ENCODE measurements around the gene USP48.
"Not testable (repeated sequence)": the region's sequence is repeated elsewhere in the genome, so short reads cannot be mapped to it uniquely, and the experiment has no call there.

Gene USP48

DNA sequence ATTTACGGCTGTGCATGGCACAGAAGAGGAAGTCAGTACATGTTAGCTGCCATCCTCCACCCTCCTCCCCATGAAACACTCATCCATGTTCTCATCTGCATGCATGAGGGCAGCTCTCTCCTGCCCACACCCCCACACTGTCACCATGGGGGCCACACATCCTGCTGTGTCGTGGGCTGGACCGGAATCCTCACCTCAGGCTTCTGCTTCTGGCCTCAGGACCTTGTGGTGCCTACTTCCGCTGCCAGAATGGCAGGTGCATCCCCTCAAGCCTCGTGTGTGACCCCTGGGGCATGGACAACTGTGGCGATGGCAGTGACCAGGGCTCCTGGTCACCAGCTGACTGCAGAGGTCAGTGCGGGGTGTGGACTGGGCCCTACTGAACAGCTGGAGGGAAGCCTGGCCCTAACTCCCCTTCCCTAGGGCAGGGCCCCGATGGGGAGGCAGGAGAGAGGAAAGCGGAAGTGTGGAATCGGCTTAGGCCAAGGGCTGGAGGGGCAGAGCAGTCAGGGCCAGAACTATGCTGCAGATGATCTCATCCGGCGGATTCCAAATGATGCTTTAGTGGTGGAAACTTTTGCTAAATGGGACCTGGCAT, 32.9 kb upstream of the USP48 start:
- no peak for DNase-seq (ENCODE audit: low spot score)

DNA sequence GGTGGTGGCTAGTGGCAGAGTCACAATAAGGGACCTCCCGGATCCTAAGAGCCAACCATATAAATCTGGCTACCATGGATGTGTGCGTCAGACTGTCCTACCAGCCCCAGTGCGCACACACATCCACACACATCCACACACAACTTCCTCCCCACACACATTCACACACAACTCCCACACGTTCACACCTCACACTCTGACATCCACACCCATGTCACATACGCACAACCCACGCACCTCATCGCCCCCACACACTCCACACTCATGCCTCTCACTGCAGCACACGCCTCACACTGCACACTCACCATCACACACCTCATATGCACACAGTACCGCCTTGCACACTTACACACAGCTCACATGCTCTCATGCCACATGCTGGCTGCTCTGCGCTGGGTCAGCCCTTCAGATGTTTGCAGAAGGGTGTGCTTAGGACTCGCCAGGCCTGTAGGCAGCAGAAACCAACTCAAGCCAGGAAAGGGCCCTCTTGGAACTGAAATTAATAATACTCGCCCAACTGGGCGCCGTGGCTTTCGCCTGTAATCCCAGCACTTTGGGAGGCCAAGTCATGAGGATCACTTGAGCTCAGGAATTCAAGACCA, 32.1 kb upstream of the USP48 start:
- no peak for DNase-seq (ENCODE audit: low spot score)

DNA sequence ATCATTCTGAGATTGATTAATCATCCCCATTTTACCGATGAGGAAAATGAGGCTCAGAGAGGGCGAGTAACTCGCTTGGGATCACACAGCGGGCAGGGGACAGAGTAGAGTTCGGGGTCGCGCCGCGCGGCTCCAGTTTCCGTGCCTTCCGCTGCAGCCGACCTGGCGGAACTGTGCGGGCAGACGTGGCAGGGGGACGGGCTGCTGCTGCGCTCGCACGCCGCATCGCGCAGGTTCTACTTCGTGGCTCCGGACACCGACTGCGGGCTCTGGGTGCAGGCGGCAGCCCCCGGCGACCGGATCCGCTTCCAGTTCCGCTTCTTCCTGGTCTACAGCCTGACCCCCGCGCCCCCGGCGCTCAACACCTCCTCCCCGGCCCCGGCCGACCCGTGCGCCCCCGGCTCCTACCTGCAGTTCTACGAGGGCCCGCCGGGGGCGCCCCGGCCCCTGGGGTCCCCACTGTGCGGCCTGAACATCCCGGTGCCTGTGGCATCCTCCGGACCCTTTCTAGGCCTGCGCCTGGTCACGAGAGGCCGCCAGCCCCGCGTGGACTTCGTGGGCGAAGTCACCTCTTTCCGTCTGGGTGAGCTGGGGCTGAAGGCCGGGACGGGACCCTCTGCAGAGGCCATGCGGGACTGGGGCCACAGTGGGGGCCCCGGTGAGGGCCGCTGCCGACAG, 31.4 kb upstream of the USP48 start:
- no peak for DNase-seq (ENCODE audit: low spot score)

DNA sequence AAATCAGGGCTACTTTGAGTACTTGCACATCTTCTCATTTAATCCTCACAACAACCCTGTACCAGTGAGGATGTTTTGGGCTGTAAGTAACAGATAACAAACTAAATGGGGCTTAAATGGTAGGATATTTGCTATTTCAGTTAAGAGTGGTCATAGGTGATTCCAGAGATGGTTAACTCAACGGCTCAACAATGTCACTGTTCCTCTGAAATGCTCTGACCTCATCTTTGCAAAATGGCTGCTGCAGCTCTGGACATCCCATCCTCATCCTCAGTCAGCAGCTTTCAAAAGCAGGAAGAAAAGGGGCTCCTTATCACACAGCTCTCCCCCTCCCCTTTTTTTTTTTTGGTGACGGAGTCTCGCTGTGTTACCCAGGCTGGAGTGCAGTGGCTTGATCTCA, 30.6 kb upstream of the USP48 start:
- DNase-seq (ENCODE audit: low spot score), result no peak

DNA sequence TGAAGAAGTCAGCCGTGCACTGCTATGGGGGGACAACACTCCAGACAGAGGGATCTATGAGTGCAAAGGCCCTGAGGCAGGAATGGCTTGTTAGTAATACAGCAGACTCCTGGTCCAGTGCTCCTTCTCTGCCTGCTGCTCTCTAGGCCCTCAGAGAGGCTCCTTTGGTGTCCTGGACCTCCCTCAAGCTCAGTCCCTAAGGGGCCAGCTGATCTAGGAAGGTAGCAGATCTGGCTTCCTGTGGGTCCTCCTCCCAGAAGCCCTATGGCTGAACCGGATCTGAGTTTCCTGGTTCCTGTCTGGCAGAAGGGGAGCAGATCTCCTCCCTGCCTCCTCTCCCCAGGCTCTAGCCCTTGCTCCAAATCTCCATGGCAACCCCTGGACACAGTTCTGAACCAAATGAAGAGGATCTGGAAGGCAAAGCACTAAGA, 28.9 kb upstream of the USP48 start, which contains the start of gene LDLRAD2:
Gene LDLRAD2 (plus strand): TSS at position 391 of the 431 bp plus-strand sequence. CDS start 187 bp downstream, outside the sequence.
- DNase-seq (ENCODE audit: low spot score), result no peak

DNA sequence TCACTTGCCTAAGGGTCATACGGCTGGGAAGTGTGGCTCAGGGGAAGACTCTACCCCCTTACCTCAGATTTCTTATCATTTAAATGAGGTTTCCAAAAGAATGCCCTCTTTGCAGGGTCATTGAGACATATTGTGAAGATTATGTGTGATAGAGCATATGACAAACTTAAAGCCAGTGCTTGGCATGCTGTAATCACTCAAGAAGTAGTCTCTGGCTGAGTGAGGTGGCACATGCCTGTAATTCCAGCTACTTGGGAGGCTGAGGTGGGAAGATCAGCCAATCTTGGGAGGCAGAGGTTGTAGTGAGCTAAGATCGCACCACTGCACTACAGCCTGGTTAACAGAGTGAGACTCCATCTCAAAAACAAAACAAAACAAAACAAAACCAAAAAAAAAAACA, 21.6 kb upstream of the USP48 start:
- no peak for DNase-seq (ENCODE audit: low spot score)

DNA sequence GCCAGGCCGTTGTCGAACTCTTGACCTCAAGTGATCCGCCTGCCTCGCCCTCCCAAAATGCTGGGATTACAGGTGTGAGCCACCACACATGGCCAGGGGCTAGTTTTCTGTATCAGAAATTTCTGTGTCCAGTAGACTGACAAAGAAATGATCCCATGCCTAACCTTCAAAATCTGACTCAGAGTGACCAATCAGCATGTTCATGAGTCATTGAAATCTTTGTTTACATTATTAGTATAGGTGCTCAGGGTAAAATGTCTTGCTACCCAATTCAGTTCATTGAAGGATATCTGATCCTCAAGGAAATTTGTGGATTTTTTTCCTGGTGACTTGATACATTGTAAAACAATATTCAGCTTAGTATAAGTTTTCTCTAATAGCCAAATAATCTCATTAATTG, 18.2 kb upstream of the USP48 start:
- no peak for DNase-seq (ENCODE audit: low spot score)

DNA sequence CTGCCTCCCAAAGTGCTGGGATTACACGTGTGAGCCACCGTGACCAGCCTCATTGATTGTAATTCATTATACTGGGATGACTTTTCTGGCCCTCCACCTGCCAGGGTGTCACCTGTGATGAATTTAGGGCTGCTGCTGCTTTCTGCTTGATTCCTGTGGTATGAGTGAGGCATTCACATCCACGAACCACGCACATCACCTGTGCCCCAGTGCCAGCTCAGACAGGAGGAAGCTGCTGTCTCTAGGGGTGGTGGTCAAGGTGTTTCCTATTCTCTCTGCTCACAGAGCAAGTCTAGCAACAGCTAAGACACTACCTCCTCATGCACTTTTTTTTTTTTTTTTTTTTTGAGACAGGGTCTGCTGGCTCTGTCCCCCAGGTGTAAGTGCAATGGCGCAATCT, 16.8 kb upstream of the USP48 start:
- no peak for DNase-seq (ENCODE audit: low spot score)

DNA sequence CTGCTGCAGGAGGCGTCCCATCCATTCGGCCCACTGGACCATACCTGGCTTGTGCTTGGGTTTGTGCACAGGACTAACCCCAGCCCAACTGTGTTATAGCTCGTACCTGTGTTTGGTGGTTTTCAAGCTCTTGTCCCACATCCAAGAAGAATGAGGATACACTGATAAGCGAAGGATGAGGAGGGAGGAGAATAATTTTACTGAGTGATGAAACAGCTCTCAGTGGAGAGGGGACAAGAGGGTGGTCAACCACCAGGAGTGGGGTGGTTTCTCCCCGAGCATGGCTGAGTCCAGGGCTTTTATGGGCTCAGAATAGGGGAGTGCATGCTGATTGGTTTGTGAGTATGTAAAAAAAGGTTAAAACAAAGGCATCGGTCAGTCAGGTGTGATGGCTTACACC, 12.1 kb upstream of the USP48 start:
- DNase-seq (ENCODE audit: low spot score), result no peak

DNA sequence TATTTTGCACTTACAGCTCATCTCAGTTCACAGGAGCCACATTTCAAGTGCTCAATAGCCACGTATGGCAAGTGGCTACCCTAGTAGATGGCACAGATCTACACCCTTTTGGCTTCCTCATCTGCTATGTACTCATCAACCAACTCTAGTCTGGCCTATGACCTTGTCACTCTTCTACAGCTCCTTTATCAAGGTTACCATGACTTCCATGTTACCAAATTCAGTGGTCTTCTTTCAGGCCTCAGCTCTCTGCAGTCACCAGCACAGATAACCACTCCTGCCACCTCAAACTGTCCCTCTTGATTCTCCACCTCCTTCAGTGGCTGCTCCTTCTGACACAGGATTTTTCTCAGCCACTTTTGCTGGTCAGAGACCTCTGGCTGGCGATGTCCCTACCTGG, 11.7 kb upstream of the USP48 start:
- DNase-seq (ENCODE audit: low spot score), result no peak

DNA sequence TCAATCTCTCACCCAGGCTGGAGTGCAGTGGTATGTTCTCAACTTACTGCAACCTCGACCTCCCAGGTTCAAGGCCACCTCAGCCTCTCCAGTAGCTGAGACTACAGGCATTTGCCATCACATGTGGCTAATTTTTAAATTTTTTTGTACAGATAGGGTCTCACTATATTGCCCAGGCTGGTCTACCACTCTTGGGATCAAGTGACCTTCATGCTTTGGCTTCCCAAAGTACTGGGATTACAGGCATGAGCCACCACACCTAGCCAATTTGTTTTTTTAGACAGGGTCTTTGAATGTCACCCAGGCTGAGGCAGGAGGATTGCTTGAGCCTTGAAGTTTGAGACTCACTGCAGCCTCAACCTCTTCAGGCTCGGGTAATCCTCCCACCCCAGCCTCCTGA, 10.2 kb upstream of the USP48 start:
- DNase-seq (ENCODE audit: low spot score), result no peak

DNA sequence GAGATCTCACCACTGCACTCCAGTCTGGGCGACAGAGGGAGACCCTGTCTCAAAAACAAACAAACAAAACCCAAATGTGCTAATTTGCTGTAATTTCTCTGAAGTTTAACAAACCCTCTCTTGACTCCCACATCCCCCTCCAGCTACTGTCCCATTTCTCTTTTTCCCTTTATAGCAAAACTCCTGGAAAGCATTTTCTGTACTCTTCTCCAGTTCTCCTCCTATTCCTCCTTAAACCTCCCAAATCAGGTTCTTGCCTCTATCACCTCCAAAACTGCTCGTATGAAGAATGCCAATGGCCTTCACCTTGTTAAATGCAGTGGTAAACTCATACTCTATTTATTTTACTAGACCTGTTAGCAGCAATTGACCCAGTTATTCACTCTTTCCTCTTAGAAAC, 3.7 kb upstream of the USP48 start:
- DNase-seq (ENCODE audit: low spot score), result no peak

DNA sequence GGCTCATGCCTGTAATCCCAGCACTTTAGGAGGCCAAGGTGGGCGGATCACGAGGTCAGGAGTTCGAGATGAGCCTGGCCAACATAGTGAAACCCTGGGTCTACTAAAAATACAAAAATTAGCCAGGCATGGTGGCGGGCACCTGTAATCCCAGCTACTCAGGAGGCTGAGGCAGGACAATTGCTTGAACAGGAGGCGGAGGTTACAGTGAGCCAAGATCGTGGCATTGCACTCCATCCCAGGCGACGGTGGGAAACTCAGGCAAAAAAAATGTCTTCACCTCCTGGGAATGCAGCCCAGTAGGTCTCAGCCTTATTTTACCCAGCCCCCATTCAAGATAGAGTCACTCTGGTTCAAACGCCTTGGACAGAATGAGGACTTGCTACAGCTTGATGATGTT, 2.8 kb upstream of the USP48 start:
- DNase-seq (ENCODE audit: low spot score), result not testable (repeated sequence)

DNA sequence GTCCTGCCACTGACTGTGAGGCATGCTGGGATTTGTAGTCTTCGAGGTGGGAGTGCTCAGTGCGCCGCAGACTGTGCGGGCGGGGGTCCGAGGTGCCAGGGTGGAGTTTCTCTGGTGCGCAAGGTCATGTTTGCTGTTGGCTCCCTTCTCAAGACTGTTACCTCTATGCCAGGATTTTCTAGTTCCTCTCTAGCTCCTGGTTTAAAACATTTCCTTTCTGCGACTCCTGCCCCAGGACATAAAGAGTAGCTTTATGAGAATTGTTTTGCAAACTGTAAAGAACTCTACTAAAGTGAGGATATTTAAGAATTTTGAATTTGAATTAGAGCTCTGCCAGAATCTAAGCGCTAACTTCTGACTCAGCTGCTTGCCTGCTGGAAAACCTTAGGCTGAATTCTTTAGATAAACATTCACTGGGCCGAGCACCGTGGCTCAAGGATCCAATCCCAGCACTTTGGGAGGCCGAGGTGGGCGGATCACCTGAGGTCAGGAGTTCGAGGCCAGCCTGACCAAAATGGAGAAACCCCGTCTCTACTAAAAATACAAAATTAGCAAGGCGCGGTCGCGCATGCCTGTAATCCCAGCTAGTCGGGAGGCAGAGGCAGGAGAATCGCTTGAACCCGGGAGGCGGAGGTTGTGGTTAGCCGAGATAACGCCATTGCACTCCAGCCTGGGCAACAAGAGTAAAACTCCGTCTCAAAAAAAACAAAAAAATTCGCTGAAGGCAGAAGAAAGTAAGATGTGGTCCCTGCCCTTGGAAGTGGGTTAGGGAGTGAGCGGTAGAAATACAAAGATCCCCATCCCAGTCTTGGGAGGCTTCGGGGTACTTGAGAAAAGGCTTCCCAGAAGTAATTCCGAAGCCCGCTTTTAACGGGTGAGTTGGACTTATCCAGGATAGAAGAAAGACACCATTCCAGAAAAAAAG, 992 bp upstream of the USP48 start:
- peak; percentile 76 for DNase-seq (ENCODE audit: low spot score)

DNA sequence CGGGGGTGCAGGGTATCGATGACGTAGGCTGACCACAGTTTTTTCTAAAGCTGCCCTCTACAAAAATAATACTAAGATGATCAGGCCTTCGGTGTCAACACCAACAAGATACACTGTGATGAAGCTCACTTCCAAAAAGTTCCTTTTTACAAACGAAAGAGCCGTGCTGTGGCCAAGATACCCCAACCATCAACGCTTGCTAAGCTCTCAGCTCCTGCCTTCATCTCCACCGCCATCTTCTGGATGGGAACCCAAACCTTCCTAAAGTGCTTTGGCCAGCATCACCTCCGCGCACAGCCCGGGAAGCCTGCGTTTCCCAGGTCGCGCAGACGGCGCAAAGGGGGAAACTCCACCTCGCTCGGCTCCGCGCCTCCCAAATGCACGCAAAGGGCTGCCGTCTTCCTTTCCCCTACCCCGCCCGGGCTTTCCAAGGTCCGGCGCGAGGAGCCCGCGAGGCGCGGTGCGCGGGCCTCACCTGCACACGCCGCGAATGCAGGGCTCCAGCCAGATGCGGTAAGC, 541 bp downstream of the USP48 start:
- no peak for DNase-seq (ENCODE audit: low spot score)

DNA sequence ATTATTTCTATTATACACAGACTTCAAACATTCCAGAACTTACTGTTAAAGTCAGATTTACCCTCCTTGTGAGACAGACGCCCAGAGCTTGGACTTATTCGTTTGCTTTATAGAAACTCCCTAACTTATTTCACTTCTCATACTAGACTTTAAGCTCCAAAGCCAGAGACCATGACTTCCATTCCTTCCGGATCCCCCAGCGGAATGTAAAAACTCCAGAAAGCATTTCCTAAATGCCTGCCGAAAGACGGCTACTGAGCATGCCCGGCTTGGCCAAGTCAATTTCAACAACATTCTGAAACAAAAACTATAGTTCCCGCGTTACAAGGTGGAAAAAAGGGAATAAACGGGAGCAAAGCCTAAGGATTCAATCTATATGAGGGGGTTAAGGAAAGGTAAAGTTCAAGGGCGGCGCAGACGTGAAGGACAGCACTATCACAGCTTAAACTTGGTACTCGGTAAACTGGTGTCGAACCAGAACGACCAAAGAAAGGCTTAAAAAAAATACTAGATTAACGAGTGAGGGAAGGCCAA, 1.1 kb downstream of the USP48 start:
- DNase-seq (ENCODE audit: low spot score), result no peak

DNA sequence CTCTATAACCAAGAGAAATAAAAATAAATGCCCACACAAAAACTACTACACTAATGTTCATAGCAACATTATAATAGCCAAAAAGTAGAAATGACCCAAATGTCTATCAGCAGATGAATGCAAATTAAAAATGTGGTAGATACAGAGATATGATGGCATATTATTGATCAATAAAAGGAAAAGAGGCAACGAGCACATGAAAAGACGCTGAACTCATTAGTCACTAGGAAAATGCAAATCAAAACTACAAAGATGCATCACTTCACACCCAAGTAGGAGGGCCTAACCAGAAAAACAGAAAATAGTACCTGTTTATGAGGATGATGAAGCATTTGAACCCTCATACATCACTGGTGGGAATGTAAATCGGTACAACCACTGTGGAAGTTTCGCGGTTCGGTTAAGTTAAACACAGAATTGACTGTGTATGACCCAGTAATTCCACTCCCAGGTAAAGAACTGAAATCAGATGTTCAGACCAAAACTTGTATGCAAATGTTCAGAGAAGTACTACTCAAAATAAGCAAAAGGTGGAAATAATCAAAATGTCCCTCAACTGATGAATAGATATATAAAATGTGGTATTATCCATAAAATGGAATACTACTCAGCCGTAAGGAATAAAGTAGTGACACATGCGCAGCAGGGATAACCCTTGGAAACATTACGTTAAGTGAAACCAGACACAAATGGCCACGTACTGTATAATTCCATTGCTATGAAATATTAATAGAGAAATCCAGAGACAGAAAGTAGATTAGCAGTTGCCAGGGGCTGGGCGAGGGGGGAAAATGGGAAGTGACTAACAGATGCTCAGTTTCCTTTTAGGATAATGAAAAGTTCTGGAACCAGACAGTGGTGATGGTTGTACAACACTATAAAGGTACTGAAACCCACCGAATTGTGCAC, 3.1 kb downstream of the USP48 start:
- no peak for DNase-seq (ENCODE audit: low spot score)

DNA sequence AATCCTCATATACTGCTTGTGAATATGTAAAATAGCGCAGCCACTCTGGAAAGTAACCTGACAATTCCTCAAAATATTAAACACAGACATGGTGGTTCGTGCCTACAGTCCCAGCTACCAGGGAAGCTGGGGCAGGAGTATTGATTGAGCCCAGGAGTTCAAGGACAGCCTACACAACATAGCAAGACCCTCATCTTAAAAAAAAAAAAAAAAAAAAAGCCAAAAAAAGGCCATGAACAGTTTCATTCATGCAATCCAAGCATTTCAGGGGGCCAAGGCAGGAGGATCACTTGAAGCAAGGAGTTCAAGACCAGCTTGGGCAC, 4.6 kb downstream of the USP48 start:
- DNase-seq (ENCODE audit: low spot score), result no peak

DNA sequence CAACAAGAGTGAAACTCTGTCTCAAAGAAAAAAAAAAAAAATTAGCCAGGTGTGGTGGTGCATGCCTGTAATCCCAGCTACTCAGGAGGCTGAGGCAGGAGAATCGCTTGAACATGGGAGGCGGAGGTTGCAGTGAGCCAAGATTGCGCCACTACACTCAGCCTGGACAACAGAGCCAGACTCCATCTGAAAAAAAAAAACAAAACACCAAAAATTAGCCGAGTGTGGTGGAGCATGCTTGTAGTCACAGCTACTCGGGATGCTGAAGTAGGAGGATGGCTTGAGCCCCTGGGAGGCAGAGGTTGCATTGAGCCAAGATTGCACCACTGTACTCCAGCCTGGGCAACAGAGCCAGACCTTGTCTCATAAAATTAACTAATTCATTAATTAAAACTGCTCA, 6.0 kb downstream of the USP48 start:
- DNase-seq (ENCODE audit: low spot score), result not testable (repeated sequence)

DNA sequence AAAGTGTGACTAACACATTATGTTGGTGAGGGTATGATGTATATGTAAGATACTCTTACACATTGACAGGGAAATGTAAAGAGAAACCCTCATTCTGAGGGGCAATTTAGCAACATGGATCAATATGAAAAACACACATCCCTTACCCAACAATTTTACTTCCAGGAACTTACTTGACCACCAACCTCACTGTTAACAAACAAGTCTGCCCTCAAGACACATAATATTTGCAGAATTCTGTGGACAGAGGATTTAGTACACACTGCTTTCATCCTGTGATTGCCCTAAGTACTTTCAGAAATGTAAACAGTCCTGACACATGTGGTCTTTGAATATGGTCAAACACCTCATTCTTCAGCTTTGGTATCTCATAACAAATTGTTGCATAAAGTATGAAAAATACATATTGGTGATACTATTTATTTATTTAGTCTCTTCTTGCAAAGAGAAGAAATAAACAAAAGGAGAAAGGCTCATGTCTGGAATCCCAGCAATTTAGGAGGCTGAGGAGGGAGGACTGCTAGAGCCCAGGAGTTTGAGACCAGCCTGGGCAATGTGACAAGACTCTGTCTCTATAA, 6.9 kb downstream of the USP48 start:
- DNase-seq (ENCODE audit: low spot score), result no peak

DNA sequence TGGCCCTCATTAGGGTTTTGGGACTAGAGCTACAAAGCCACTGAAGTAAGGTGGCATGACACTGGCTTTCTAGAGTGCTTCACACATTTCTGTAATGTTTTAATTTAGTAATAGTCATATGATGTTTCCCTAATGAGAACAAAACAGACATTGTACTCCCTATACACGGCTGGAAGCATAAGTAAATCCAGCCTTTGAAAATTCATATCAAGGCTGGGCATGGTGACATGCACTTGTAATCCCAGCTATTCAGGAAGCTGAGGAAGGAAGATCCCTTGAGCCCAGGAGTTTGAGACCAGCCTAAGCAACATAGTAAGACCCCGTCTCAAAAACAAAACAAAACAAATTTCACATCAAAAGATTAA, 7.4 kb downstream of the USP48 start:
- DNase-seq (ENCODE audit: low spot score), result peak; percentile 62
